Keratinocyte (primary cell): ENCODE results near the gene JAM3.

ENCODE experiments used
- EZH2 ChIP-seq: IDR thresholded peaks from one replicate; pipeline ENCODE4 v1.6.1; 2012; ENCODE audit warnings: inconsistent platforms, mild to moderate bottlenecking, low read length, moderate library complexity
- TF ChIP-seq, protein P1 (sequence below), 3 experiments: IDR thresholded peaks in 1 of 3; conservative IDR thresholded peaks in 1 of 3; optimal IDR thresholded peaks in 1 of 3; 2 replicates in 2 of 3; 3 replicates in 1 of 3; pipeline versions ENCODE3 to v1.5.1; 2011; ENCODE audit warnings: low read length in 3 of 3, mild to moderate bottlenecking in 3 of 3, moderate library complexity in 2 of 3, control low read depth in 1 of 3, inconsistent platforms in 1 of 3; ENCODE audit not compliant: insufficient read depth in 2 of 3; ENCODE audit errors: extremely low read depth in 1 of 3

DNA sequence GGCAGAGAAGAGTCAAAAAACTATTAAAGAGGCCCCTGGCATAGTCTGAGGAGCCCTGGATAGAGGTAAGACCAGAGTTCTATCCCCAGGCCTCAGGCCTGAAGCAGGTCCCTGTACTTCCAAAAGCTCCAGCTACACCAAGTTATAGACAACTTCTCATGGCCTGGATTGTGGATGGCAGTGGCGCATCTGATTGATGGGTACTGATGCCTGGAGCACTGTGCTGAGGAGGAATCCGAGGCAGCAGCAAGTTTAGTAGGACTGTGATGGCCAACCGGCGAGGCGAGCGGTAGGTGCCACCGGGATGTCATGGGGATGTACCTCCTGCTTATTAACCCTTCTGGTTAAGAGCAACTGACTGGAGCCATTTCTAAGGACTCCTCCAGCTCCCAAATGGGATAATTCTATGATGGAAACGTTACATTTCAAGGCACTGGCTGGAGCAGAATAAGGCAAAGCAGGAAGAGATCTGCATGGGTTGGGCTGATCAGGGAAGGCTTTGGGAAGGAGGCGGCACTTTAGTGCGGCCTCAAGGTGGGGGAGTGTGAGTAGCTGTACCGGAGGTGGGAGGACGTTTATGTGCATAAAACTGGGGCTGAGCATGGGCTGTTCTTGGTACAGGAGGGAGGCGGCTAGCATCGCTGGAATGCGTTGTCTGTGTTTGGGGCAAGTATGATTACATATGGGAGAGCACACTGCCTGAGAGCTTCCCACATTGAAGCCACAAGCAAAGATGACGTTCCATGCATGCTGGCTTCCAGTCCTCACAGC lies 24.2 kb upstream of the JAM3 start:
- TF ChIP-seq, protein P1, sequence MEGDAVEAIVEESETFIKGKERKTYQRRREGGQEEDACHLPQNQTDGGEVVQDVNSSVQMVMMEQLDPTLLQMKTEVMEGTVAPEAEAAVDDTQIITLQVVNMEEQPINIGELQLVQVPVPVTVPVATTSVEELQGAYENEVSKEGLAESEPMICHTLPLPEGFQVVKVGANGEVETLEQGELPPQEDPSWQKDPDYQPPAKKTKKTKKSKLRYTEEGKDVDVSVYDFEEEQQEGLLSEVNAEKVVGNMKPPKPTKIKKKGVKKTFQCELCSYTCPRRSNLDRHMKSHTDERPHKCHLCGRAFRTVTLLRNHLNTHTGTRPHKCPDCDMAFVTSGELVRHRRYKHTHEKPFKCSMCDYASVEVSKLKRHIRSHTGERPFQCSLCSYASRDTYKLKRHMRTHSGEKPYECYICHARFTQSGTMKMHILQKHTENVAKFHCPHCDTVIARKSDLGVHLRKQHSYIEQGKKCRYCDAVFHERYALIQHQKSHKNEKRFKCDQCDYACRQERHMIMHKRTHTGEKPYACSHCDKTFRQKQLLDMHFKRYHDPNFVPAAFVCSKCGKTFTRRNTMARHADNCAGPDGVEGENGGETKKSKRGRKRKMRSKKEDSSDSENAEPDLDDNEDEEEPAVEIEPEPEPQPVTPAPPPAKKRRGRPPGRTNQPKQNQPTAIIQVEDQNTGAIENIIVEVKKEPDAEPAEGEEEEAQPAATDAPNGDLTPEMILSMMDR (optimal IDR thresholded peaks at IDR 0.05 in 1 of 3, IDR thresholded peaks at IDR 0.05 in 1 of 3, conservative IDR thresholded peaks at IDR 0.05 in 1 of 3; ENCODE audit: extremely low read depth in 1 of 3, insufficient read depth in 2 of 3, low read length in 3 of 3), result no peak
- TF ChIP-seq EZH2, result no peak
